AG04449 (cell line): ENCODE measurements around the gene ERBB4.
A peak's percentile ranks its signal among the peaks of the same experiment; 100 is the strongest.

Source experiments
- CTCF ChIA-PET: fragments of 350-600 bp; formaldehyde crosslinking; extraction: SDS; loops from one replicate; lab custom pipeline; 2021; ENCODE audit warnings: antibody characterized with exemption; lab: Yijun Ruan, JAX
- POLR2A ChIA-PET: fragments of 400-600, 350-600 bp; formaldehyde crosslinking; extraction: SDS; loops from one replicate; lab custom pipeline; 2020; ENCODE audit warnings: antibody characterized with exemption, inconsistent platforms; lab: Yijun Ruan, JAX
- DNase-seq: peaks from one replicate; pipeline ENCODE4 v3.0.0-alpha.2; 2010; ENCODE audit warnings: low read depth, low spot score
- H3K4me3 ChIP-seq: 2 replicates; pipeline ENCODE4 v1.5.1; 2011; ENCODE audit warnings: low read depth, mild to moderate bottlenecking, control low read depth, low read length
- TF ChIP-seq, protein P1 (sequence below): IDR thresholded peaks from one replicate; pipeline ENCODE4 v1.5.1; 2011; ENCODE audit warnings: mild to moderate bottlenecking, moderate library complexity, low read length, control low read depth, inconsistent platforms; ENCODE audit not compliant: insufficient read depth; ENCODE audit errors: missing control alignments

The ERBB4 gene

DNA sequence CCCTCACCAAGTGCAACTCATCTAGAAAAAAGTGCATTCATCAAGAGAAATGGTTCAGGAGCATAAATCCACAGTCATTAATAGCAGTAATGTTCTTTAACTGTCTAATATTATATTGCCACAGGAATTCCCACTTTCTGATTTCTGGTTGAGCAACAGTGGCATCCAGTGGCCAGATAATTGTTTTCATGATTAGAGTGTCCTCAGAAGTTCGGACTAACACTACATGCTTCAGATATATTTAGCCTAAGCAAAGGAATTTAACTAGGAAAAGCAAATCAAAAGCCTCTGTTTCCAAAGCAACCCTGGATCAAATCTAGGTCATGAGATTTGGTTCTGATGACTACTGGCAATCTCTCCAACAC, 9.8 kb upstream of the ERBB4 start:
- CTCF ChIA-PET, result interaction anchor here (0.9 to 1.6 kb wide), 2 partner anchors 12 to 802 kb away, joined by 4 to 5 read pairs; no protein-coding TSS in a partner anchor
- POLR2A ChIA-PET, result no interaction called here
- no peak overlapping the region for H3K4me3 ChIP-seq
- DNase-seq, result no peak
- TF ChIP-seq, protein P1, sequence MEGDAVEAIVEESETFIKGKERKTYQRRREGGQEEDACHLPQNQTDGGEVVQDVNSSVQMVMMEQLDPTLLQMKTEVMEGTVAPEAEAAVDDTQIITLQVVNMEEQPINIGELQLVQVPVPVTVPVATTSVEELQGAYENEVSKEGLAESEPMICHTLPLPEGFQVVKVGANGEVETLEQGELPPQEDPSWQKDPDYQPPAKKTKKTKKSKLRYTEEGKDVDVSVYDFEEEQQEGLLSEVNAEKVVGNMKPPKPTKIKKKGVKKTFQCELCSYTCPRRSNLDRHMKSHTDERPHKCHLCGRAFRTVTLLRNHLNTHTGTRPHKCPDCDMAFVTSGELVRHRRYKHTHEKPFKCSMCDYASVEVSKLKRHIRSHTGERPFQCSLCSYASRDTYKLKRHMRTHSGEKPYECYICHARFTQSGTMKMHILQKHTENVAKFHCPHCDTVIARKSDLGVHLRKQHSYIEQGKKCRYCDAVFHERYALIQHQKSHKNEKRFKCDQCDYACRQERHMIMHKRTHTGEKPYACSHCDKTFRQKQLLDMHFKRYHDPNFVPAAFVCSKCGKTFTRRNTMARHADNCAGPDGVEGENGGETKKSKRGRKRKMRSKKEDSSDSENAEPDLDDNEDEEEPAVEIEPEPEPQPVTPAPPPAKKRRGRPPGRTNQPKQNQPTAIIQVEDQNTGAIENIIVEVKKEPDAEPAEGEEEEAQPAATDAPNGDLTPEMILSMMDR, result no peak

DNA sequence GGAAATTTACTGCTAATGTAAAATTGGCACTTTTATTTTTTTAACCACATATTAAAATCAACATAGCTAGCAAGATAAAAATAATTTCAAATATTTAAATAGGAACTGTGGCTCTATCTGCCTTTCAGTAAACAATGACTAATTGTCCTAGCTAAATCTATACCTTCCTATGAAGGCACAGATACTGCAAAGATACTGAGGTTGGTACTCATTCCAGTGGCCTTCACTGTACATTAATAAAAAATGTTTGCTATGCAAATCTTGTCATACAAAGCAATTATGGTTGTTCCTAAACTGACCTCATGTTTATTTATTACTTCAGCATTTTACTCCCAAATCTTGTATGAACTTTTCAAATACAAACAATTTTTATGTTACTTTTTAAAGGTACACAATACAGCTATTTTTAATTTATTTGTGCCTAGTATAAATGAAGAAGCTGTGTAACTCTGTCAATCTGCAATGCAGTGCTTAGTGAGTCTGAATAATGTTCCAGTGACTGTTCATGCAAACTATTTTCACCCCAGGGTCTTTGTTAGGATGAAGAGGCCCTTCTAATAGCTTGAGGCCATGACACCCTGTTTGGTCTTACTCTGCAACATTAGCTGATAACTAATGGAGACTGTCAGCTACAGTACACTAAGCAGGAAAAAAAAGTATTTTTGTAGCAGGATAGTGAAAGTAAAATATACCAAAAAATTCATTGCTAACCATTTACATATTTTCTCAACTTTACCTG, 9.3 kb upstream of the ERBB4 start:
- ChIA-PET CTCF (interaction anchor here (0.6 to 1.6 kb wide), 4 partner anchors 9 to 1093 kb away, joined by 3 to 5 read pairs (median 4); no protein-coding TSS in a partner anchor), POLR2A (no interaction called here)
- TF ChIP-seq, protein P1, result no peak
- DNase-seq, result no peak
- no peak overlapping the region for H3K4me3 ChIP-seq

DNA sequence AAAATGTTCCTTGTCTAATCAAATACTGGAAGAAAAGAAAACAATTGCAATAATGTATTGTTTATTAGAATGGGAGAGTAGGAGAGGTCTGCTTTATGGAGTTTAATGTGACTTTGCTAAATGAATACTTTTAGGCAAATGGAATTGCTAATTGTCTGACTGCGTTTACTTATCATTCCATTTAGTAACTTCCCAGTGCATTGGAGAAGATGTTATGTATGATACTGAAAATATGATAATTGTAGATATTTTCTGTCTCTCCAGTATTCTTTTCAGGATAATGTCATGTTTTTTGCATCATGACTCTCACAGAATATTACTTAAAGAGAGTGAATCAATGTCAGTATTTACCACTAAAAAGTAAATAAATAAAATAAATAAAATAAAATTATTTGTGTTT, 8.1 kb upstream of the ERBB4 start:
- no peak for DNase-seq
- no peak overlapping the region for H3K4me3 ChIP-seq
- CTCF ChIA-PET, result no interaction called here
- POLR2A ChIA-PET, result no interaction called here
- TF ChIP-seq, protein P1, result no peak

DNA sequence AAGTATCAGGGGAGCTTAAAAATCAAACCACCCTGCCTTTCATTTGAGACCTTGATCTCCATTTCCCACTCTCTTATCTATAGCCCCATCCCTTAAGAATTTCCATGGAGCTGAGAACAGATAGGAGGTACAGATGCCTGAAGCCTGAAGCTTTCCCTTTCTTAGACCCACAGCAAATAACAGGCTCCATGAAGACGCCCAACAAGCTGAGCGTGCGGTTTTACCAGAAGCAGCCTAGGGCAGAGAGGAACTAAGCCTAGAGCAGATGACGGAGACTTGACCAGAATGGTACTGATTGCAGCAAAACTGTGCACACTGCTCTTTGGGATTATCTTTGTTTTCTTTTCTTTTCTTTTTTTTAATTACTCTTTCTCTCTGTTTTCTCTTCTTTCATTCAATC, 1.7 kb upstream of the ERBB4 start:
- TF ChIP-seq, protein P1, result no peak
- no peak for DNase-seq
- H3K4me3 ChIP-seq, result no peak overlapping the region
- ChIA-PET POLR2A (no interaction called here), CTCF (no interaction called here)

DNA sequence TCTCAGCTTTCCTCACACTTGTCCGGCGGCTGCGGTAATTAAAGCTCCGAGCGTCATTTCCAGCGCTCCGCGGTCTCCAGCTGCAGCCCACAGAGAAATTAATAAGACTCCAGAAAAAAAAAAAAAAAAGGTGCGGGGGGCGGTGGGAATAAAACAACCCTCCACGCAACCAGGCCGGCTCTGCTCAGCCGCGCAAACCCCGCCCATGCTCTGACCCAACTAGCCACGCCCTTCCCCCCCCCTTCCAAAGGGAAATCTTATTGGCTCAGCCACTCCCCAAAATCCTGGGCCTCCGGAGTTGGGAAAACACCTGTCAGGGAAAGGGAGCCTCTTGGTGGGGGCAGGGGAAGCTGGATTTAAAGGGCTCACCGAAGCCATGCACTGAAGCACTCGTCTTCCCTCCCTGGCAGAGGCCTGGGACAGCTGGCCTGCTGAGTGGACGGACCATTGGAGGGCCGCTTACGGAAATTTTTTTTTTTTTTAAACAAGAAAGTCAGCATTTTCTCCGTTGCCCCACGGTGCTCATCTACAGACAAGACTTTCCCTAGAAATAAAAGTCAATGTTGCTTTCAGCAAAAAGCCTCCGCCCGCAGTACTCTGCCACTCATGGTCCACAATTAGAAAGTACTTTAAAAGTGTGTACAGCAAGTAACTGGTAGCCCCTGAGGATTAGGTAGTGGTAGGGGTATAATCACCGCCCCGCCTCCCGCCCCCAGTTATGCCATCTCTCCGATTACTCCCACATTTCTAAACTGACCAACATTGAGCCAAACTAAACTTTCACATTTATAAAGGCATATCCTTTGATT, 674 bp upstream of the ERBB4 start:
- TF ChIP-seq, protein P1, result no peak
- H3K4me3 ChIP-seq, result peak overlapping the region; percentile 48
- no peak for DNase-seq
- ChIA-PET CTCF (no interaction called here), POLR2A (no interaction called here)

GRCh38 chr2:212537726-212538304, 787 bp downstream of the ERBB4 start:
- ChIA-PET POLR2A (no interaction called here), CTCF (no interaction called here)
- H3K4me3 ChIP-seq, result peak overlapping the region; percentile 48

More at GRCh38 chr2:212537726-212538304, 787 bp downstream of the ERBB4 start:
- TF ChIP-seq, protein P1, result no peak
- DNase-seq, result no peak
